ENCODE results near the gene SNPH. TPM values are rescaled to one million over a fixed set of nuclear protein-coding genes. Genes with fewer than 3 reads are reported as not detected.

Gene SNPH
- total RNA-seq, 4 donors from 2014 or later, result 9.6 to 29.5 (median 17.3) TPM

DNA sequence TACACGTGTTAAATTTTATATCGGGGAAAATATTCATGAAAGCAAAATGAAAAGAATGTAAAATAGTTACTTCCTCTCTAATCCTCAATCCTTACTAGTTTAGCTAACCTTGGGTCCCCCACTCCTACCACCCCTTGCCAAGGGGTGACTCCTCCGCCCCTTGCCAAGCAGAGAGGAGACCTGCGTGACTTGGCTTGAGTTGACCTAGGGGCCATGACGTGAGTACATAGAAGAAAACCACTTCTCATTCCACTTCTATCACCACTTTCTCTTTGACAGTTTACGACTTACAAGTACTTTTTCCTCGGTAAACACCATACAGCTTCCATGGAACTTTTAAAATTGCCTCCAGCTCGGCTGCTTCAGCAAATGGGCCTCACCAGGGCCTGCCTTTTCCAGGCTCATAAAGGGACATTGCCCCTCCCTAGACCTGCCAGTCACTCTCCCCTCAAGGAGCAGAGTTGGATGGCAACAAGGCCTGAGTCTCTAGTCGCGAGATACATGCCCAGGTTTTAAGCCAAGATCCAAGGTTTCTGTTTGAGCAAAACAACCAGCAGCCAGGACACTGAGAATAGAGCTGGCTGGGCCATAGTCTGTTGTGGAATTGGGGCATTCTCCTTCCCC is 32.9 kb downstream of the SNPH start:
- no peaks in the 10 kb centered on the region for H3K9me3 ChIP-seq
- peaks cover 0 to 73% (median 31%) of the 10 kb centered on the region in 4 donors for H3K36me3 ChIP-seq
- H3K4me1 ChIP-seq, result peaks cover 0 to 7% (median 0%) of the 10 kb centered on the region in 4 donors
- H3K27ac ChIP-seq (replicated peaks in 1 of 4), result no peak overlapping the region
- intact Hi-C loops (cut with DNase I), result no loop called here
- no peaks in the 10 kb centered on the region for H3K27me3 ChIP-seq
- 84% methylated on average over 10 of the region's 10 CpGs for WGBS
- no peak for DNase-seq (ENCODE audit: extremely low spot score)
- TF ChIP-seq POLR2A (IDR thresholded peaks at IDR 0.05; ENCODE audit: low read depth), result no peak
- TF ChIP-seq, protein P1, sequence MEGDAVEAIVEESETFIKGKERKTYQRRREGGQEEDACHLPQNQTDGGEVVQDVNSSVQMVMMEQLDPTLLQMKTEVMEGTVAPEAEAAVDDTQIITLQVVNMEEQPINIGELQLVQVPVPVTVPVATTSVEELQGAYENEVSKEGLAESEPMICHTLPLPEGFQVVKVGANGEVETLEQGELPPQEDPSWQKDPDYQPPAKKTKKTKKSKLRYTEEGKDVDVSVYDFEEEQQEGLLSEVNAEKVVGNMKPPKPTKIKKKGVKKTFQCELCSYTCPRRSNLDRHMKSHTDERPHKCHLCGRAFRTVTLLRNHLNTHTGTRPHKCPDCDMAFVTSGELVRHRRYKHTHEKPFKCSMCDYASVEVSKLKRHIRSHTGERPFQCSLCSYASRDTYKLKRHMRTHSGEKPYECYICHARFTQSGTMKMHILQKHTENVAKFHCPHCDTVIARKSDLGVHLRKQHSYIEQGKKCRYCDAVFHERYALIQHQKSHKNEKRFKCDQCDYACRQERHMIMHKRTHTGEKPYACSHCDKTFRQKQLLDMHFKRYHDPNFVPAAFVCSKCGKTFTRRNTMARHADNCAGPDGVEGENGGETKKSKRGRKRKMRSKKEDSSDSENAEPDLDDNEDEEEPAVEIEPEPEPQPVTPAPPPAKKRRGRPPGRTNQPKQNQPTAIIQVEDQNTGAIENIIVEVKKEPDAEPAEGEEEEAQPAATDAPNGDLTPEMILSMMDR (IDR thresholded peaks at IDR 0.05), result no peak
- no peak for TF ChIP-seq POLR2AphosphoS5 (IDR thresholded peaks at IDR 0.05)
- TF ChIP-seq EP300 (IDR thresholded peaks at IDR 0.05), result no peak
- no peak overlapping the region for H3K4me3 ChIP-seq

DNA sequence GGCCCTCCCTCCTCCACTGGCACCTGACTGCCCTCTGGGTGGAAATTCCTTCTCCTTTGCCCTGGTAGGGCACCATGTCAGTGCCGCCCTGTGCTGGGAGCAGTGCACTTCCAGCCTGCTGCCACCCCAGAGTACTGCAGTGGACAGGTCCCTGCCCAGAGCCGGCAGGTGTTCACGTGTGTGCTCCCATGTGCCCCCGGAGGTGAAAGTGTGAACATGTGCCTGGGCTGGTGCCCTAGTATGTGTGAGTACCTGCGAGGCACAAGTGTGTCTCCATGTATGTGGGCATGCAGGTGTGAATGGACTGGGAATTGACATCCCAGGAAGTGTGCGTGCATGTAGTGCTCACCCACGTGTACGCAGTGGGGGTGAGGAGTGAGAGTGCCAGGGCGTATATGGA is 33.4 kb downstream of the SNPH start:
- Histone ChIP-seq H3K27ac (replicated peaks in 1 of 4) (no peak overlapping the region), H3K9me3 (no peaks in the 10 kb centered on the region), H3K4me3 (no peak overlapping the region), H3K4me1 (peaks cover 0 to 7% (median 0%) of the 10 kb centered on the region in 4 donors), H3K27me3 (no peaks in the 10 kb centered on the region), H3K36me3 (peaks cover 0 to 76% (median 32%) of the 10 kb centered on the region in 4 donors)
- WGBS, result 96% methylated on average over 4 of the region's 9 CpGs
- no peak for DNase-seq (ENCODE audit: extremely low spot score)
- intact Hi-C loops (cut with DNase I), result no loop called here
- TF ChIP-seq, protein P1 (IDR thresholded peaks at IDR 0.05), result no peak
- TF ChIP-seq POLR2AphosphoS5 (IDR thresholded peaks at IDR 0.05) (no peak), POLR2A (IDR thresholded peaks at IDR 0.05; ENCODE audit: low read depth) (no peak), EP300 (IDR thresholded peaks at IDR 0.05) (no peak)

DNA sequence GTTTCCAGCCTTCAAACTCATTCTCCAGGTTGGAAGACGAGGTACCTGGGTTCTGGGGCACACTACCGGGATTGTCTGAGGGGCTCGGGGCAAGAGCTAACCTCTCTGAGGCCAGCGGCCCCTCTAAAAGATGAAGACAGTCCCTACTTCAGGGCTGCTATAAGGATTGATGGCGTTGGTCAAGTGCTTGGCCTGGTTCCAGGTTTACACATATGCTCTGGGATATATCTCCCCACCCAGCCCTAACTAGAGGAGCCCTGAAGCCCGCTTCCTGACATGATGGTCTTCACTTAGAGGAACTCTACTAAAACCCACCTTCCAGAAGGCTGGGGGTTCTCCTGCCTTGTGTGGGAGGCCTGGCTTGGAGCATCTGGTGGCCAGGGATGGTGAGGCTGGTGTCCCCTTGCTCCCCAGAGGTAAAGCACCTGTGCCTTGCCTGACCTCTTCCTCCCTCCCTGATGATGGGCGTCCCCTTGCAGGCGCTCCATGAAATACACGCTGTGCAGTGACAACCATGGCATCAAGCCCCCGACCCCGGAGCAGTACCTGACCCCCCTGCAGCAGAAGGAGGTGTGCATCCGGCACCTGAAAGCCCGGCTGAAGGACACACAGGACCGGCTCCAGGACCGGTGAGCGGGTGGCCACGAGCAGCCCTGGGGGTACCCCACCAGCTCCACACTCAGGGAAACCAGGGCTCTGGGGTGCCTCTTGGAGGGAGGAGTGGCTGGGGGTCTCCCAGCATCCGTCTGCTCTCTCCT is 34.2 kb downstream of the SNPH start:
- Histone ChIP-seq H3K9me3 (no peaks in the 10 kb centered on the region), H3K36me3 (peaks cover 0 to 81% (median 39%) of the 10 kb centered on the region in 4 donors), H3K27ac (replicated peaks in 1 of 4) (no peak overlapping the region), H3K4me1 (peaks cover 0 to 7% (median 0%) of the 10 kb centered on the region in 4 donors), H3K27me3 (no peaks in the 10 kb centered on the region), H3K4me3 (no peak overlapping the region)
- TF ChIP-seq EP300 (IDR thresholded peaks at IDR 0.05), result no peak
- no peak for TF ChIP-seq POLR2A (IDR thresholded peaks at IDR 0.05; ENCODE audit: low read depth)
- no peak for TF ChIP-seq POLR2AphosphoS5 (IDR thresholded peaks at IDR 0.05)
- TF ChIP-seq, protein P1 (IDR thresholded peaks at IDR 0.05), result no peak
- DNase-seq (ENCODE audit: extremely low spot score), result no peak
- intact Hi-C loops (cut with DNase I), result no loop called here
- 77% methylated on average over 6 of the region's 18 CpGs for WGBS

DNA sequence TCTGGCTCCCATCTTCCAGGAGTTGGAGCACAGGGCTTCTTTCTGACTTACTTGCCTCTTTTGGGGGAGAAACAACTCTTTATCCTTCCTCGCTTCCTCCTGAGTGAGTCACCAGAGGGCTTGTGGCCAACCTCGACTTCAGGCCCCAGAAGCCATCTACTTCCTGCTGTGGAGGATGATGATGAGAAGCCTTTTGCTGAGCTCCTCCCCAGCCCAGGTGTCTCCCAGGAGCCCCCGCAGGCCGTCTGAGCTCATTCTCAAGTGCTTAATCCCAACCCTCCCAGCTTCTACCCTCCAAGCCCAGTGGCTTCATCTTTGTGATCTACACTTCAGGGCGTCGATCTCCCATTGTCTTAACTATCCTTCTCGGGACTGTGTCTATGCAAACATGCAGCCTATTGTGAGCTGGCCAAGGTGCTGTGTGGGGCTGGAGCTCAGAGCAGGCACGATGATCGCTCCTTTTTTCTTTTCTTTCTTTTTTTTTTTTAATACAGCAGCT is 35.0 kb downstream of the SNPH start:
- Histone ChIP-seq H3K4me3 (no peak overlapping the region), H3K4me1 (peaks cover 0 to 7% (median 0%) of the 10 kb centered on the region in 4 donors), H3K27me3 (no peaks in the 10 kb centered on the region), H3K36me3 (peaks cover 0 to 85% (median 42%) of the 10 kb centered on the region in 4 donors), H3K9me3 (no peaks in the 10 kb centered on the region), H3K27ac (replicated peaks in 1 of 4) (no peak overlapping the region)
- DNase-seq (ENCODE audit: extremely low spot score), result no peak
- 64% methylated on average over 9 of the region's 9 CpGs for WGBS
- TF ChIP-seq POLR2AphosphoS5 (IDR thresholded peaks at IDR 0.05) (no peak), EP300 (IDR thresholded peaks at IDR 0.05) (no peak), POLR2A (IDR thresholded peaks at IDR 0.05; ENCODE audit: low read depth) (no peak)
- TF ChIP-seq, protein P1 (IDR thresholded peaks at IDR 0.05), result no peak
- intact Hi-C loops (cut with DNase I), result no loop called here

All from esophagus muscularis mucosa (tissue), 4 donors.